ENCODE data around the gene TXNDC17. TPM values are rescaled to one million over a fixed set of nuclear protein-coding genes. Genes with fewer than 3 reads are reported as not detected.

Gene TXNDC17
- total RNA-seq, 1 experiment from 2014 or later = 114 TPM

GRCh38 chr17:6636616-6637457 lies 4.0 kb upstream of the TXNDC17 start:
- peaks cover 41% of the 10 kb centered on the region for H3K79me2 ChIP-seq (ENCODE audit: low read depth)
- ChIA-PET POLR2A (ENCODE audit: unreplicated experiment) (no interaction called here), CTCF (no interaction called here)
- no peak overlapping the region for H2AFZ ChIP-seq
- no peak for TF ChIP-seq EZH2 (IDR thresholded peaks at IDR 0.05; ENCODE audit: low read depth)
- TF ChIP-seq CTCF (conservative IDR thresholded peaks at IDR 0.05) = no peak
- no TSS peak for BruUV-seq (replicated peaks)
- peaks cover 13% of the 10 kb centered on the region for H3F3A ChIP-seq (ENCODE audit: insufficient read depth, low read depth)
- H3K27me3 ChIP-seq (ENCODE audit: insufficient read depth, low read depth) = no peaks in the 10 kb centered on the region
- no peaks in the 10 kb centered on the region for H3K9me2 ChIP-seq (ENCODE audit: insufficient read depth)
- intact Hi-C loops (cut with micrococcal nuclease; ENCODE audit: unreplicated experiment) = no loop called here
- H3K9me3 ChIP-seq (ENCODE audit: insufficient read depth, low read depth) = no peaks in the 10 kb centered on the region
- H3K4me2 ChIP-seq = no peak overlapping the region
- H3K27ac ChIP-seq = no peak overlapping the region
- H3K4me3 ChIP-seq = no peak overlapping the region
- H3K36me3 ChIP-seq (ENCODE audit: low read depth) = peaks cover 33% of the 10 kb centered on the region
- peaks cover 9% of the 10 kb centered on the region for H3K4me1 ChIP-seq (replicated peaks; ENCODE audit: insufficient read depth)
- no peak for DNase-seq
- H4K20me1 ChIP-seq (ENCODE audit: insufficient read depth) = no peaks in the 10 kb centered on the region

- BruUV-seq (replicated peaks) = no TSS peak
These were observed 3.4 kb upstream of the TXNDC17 start for GRCh38 chr17:6637458-6637840.

More at GRCh38 chr17:6637458-6637840, 3.4 kb upstream of the TXNDC17 start:
- H3K79me2 ChIP-seq (ENCODE audit: low read depth) = peaks cover 47% of the 10 kb centered on the region
- no peaks in the 10 kb centered on the region for H3K9me3 ChIP-seq (ENCODE audit: insufficient read depth, low read depth)
- no peak overlapping the region for H2AFZ ChIP-seq
- TF ChIP-seq CTCF (conservative IDR thresholded peaks at IDR 0.05) = no peak
- TF ChIP-seq EZH2 (IDR thresholded peaks at IDR 0.05; ENCODE audit: low read depth) = no peak
- H4K20me1 ChIP-seq (ENCODE audit: insufficient read depth) = no peaks in the 10 kb centered on the region; the same call in 1 of the 2 replicates
- intact Hi-C loops (cut with micrococcal nuclease; ENCODE audit: unreplicated experiment) = no loop called here
- peaks cover 16% of the 10 kb centered on the region for H3K4me1 ChIP-seq (replicated peaks; ENCODE audit: insufficient read depth)
- H3K4me2 ChIP-seq = no peak overlapping the region
- ChIA-PET CTCF (no interaction called here), POLR2A (ENCODE audit: unreplicated experiment) (no interaction called here)
- H3F3A ChIP-seq (ENCODE audit: insufficient read depth, low read depth) = peaks cover 19% of the 10 kb centered on the region
- H3K4me3 ChIP-seq = no peak overlapping the region
- no peak overlapping the region for H3K27ac ChIP-seq
- no peaks in the 10 kb centered on the region for H3K9me2 ChIP-seq (ENCODE audit: insufficient read depth)
- peaks cover 30% of the 10 kb centered on the region for H3K36me3 ChIP-seq (ENCODE audit: low read depth)
- no peaks in the 10 kb centered on the region for H3K27me3 ChIP-seq (ENCODE audit: insufficient read depth, low read depth)
- DNase-seq = no peak

Measured in PC-9 (cell line).